Thymus (tissue), 11 donors: ENCODE measurements around the gene PAEP. TPM values are rescaled to one million over a fixed set of nuclear protein-coding genes. Genes with fewer than 3 reads are reported as not detected.

Source experiments
- DNase-seq, 9 donors: peaks; one replicate each; pipeline ENCODE4 v3.0.0-alpha.2; 2013; ENCODE audit warnings: low spot score in 9 of 9, low read depth in 6 of 9, missing footprints in 1 of 9
- H3K27ac ChIP-seq, 2 donors: one replicate each; pipeline ENCODE4 v1.5.1; 2013; ENCODE audit warnings: control low read depth in 1 of 2, low read depth in 1 of 2, low read length in 1 of 2, mild to moderate bottlenecking in 1 of 2, moderate library complexity in 1 of 2
- H3K27me3 ChIP-seq, 2 donors: one replicate each; pipeline ENCODE4 v1.5.1; 2013; ENCODE audit warnings: low read length in 1 of 2; ENCODE audit not compliant: control insufficient read depth in 2 of 2, insufficient read depth in 1 of 2
- H3K36me3 ChIP-seq, 2 donors: one replicate each; pipeline ENCODE4 v1.5.1; 2013; ENCODE audit warnings: low read length in 1 of 2, mild to moderate bottlenecking in 1 of 2, moderate library complexity in 1 of 2; ENCODE audit not compliant: control insufficient read depth in 2 of 2, insufficient read depth in 2 of 2
- H3K4me1 ChIP-seq, 2 donors: one replicate each; pipeline ENCODE4 v1.5.1; 2013; ENCODE audit warnings: low read length in 2 of 2; ENCODE audit not compliant: control insufficient read depth in 2 of 2, insufficient read depth in 2 of 2
- H3K4me3 ChIP-seq, 2 donors: one replicate each; pipeline ENCODE4 v1.5.1; 2013; ENCODE audit warnings: low read length in 2 of 2, control low read depth in 1 of 2, mild to moderate bottlenecking in 1 of 2
- H3K9me3 ChIP-seq, 2 donors: one replicate each; pipeline ENCODE4 v1.5.1; 2013; ENCODE audit warnings: low read length in 1 of 2, mild to moderate bottlenecking in 1 of 2; ENCODE audit not compliant: control insufficient read depth in 2 of 2, insufficient read depth in 1 of 2
- WGBS: extraction: QIAGEN DNeasy Blood & Tissue Kit; methylation state at CpG from one replicate; pipeline ENCODE4 v1.1.7; 2013; 5-methylcytosine and 5-hydroxymethylcytosine counted together
- polyA plus RNA-seq: library from polyadenylated mRNA; stranded (reverse); fragments of 200-250 nt; gene quantifications from one replicate; pipeline ENCODE4 v1.2.3, GENCODE V29; 2013
- total RNA-seq: library from RNA; stranded (reverse); fragments of 120-200 nt; gene quantifications from one replicate; pipeline ENCODE4 v1.2.4, GENCODE V29; 2013
- donor health status: healthy.

The PAEP gene
- total and polyA plus RNA-seq, 2 donors, result 0.38 to 1.8 TPM

DNA sequence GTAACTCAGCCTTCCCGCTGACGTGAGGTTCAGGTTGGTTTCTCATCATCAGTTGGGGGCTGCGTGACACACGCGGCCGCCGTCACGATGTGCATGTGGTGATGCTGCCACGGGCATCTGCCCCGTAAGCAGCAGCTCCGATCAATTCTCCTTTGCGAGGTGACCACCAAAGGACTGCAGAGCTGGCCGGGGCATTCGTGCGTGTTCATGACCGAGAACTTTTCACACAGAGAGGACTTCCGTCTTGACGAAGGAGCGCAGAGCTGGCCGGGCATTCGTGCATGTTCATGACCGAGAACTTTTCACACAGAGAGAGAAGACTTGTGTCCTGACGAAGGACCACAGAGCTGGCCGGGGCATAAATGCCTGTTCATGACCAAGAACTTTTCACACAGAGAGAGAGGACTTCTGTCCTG lies 44.1 kb upstream of the PAEP start:
- H3K4me1 ChIP-seq, result no peaks in the 10 kb centered on the region
- no peak for DNase-seq
- no peaks in the 10 kb centered on the region for H3K9me3 ChIP-seq
- H3K27ac ChIP-seq, result no peak overlapping the region
- H3K36me3 ChIP-seq, result no peaks in the 10 kb centered on the region
- no peak overlapping the region for H3K4me3 ChIP-seq
- 97% methylated on average over 24 of the region's 24 CpGs for WGBS
- peaks cover 0 to 5% of the 10 kb centered on the region in 2 donors for H3K27me3 ChIP-seq

- 96% methylated on average over 10 of the region's 10 CpGs for WGBS
Observed at GRCh38 chr9:135519179-135519971, 42.2 kb upstream of the PAEP start.

DNA sequence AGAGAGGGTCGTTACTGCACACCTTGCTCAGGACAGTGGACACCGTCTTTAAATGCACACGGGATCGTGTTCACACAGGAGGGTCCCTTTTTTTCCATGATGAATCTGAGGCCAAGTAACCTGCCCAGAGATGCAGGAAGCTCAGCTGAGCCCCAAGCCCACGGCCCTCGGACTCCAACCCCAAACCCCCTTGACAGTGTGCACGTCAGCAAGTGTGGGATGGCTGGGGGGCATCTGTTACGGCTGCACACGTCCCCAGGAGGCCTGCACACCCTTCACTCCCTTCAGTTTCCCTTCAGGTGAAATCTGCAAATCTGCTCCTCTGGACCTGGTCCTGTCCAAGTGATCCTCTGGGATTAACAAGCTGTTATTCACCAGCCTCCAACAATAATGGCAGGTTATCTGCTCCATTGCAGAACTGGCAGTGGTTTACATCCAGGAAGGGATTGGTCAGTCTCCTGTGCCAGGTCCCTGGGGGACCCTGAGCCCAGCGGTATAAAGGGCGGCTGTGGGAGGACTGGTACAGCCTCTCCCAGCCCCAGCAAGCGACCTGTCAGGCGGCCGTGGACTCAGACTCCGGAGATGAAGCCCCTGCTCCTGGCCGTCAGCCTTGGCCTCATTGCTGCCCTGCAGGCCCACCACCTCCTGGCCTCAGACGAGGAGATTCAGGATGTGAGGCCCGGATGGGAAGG lies 40.5 kb upstream of the PAEP start, which contains the start of gene LCN1:
Gene LCN1, plus strand, starts transcription at position 525 of the 692 bp plus-strand sequence. Its CDS starts 58 bp downstream, at position 583.
- 90% methylated on average over 18 of the region's 18 CpGs for WGBS
- DNase-seq, result no peak
- Histone ChIP-seq H3K4me1 (no peaks in the 10 kb centered on the region), H3K27ac (no peak within 1 kb of the TSS), H3K36me3 (no peaks in the 10 kb centered on the region), H3K4me3 (no peak within 1 kb of the TSS), H3K9me3 (no peaks in the 10 kb centered on the region), H3K27me3 (peaks cover 0 to 5% of the 10 kb centered on the region in 2 donors)

More at GRCh38 chr9:135519179-135519971, 42.2 kb upstream of the PAEP start:
- Histone ChIP-seq H3K27me3 (peaks cover 0 to 5% of the 10 kb centered on the region in 2 donors), H3K9me3 (no peaks in the 10 kb centered on the region), H3K4me3 (no peak overlapping the region), H3K4me1 (no peaks in the 10 kb centered on the region), H3K36me3 (no peaks in the 10 kb centered on the region), H3K27ac (no peak overlapping the region)
- DNase-seq, result no peak

DNA sequence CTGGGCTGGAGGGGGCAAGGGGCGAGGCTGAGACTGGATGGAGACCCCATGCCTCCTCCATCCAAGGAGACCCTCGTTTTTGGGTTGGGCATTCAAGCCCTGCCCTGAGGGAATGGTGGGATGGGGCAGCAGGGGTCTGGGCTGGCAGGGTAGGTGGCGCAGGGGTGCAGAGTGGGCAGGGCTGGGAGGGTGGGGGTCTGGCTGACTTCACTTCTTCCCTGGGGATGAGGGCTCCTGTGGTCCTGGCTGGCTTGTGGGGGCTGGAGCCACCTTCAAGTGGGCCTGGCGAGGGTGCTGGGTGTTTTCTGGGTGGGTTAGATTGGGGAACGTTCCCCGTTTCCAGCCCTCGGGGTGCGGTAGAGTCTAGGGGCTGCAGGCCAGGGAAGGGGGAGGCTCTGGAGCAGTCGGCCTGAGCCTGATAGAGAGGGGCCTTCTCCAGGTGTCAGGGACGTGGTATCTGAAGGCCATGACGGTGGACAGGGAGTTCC lies 39.9 kb upstream of the PAEP start:
- 94% methylated on average over 11 of the region's 11 CpGs for WGBS
- no peaks in the 10 kb centered on the region for H3K4me1 ChIP-seq
- H3K36me3 ChIP-seq, result no peaks in the 10 kb centered on the region
- no peak overlapping the region for H3K27ac ChIP-seq
- peaks cover 0 to 3% of the 10 kb centered on the region in 2 donors for H3K27me3 ChIP-seq
- H3K9me3 ChIP-seq, result no peaks in the 10 kb centered on the region
- H3K4me3 ChIP-seq, result no peak overlapping the region
- no peak for DNase-seq

- WGBS, result 65% methylated on average over 16 of the region's 16 CpGs
- Histone ChIP-seq H3K4me1 (no peaks in the 10 kb centered on the region), H3K36me3 (no peaks in the 10 kb centered on the region), H3K27me3 (peaks cover 0 to 3% of the 10 kb centered on the region in 2 donors), H3K27ac (no peak overlapping the region), H3K9me3 (peaks cover 1 to 5% of the 10 kb centered on the region in 2 donors), H3K4me3 (no peak overlapping the region)
- no peak for DNase-seq
Observed at GRCh38 chr9:135522137-135522877, 39.2 kb upstream of the PAEP start.

DNA sequence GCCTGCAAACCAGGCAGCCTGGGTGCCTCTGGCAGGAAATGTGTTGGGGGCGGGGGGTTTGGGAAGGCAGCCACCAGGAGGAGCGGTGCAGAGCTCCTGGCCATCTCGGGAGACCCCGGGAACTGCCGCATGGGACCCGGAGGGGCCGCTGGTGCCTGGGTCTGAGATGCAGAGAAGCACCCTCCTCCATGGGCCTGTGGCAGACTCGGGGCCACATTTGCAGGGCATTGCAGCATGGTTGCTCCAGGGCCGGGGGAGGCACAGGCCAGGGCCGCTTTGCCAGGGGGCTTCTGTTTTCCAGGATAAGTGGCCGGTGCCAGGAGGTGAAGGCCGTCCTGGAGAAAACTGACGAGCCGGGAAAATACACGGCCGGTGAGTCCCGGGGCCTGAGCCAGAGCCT lies 38.6 kb upstream of the PAEP start:
- Histone ChIP-seq H3K27ac (no peak overlapping the region), H3K4me3 (no peak overlapping the region), H3K9me3 (peaks cover 1 to 9% of the 10 kb centered on the region in 2 donors), H3K27me3 (no peaks in the 10 kb centered on the region), H3K4me1 (no peaks in the 10 kb centered on the region), H3K36me3 (no peaks in the 10 kb centered on the region)
- no peak for DNase-seq
- WGBS, result 80% methylated on average over 17 of the region's 17 CpGs

DNA sequence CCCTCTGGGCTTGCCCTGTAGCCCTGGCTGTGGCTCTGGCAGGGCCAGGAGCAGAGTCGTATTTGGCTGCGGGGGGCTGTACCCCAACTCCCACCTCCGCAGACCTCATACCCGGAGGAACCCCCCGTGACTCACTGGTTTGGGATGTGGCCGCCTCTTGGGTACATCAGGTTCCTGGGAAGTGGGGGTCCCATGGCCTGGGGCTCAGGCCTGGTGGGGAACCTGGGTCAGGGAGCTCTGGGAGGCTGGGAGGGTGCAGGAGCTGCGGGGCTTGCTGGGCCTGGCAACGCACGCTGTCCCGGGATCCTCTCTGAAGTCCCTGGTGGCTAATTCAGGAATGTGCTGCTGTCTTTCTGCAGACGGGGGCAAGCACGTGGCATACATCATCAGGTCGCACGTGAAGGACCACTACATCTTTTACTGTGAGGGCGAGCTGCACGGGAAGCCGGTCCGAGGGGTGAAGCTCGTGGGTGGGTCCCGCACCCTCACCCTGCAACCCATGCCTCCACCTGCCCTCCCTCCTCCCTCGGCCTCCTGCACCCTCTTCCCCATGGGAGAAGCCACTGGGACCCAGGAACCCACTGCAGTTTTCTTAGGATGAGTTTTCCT lies 37.9 kb upstream of the PAEP start:
- no peaks in the 10 kb centered on the region for H3K4me1 ChIP-seq
- no peak overlapping the region for H3K4me3 ChIP-seq
- H3K36me3 ChIP-seq, result no peaks in the 10 kb centered on the region
- no peak overlapping the region for H3K27ac ChIP-seq
- DNase-seq, result no peak
- peaks cover 3 to 9% of the 10 kb centered on the region in 2 donors for H3K9me3 ChIP-seq
- WGBS, result 92% methylated on average over 21 of the region's 21 CpGs
- no peaks in the 10 kb centered on the region for H3K27me3 ChIP-seq

DNA sequence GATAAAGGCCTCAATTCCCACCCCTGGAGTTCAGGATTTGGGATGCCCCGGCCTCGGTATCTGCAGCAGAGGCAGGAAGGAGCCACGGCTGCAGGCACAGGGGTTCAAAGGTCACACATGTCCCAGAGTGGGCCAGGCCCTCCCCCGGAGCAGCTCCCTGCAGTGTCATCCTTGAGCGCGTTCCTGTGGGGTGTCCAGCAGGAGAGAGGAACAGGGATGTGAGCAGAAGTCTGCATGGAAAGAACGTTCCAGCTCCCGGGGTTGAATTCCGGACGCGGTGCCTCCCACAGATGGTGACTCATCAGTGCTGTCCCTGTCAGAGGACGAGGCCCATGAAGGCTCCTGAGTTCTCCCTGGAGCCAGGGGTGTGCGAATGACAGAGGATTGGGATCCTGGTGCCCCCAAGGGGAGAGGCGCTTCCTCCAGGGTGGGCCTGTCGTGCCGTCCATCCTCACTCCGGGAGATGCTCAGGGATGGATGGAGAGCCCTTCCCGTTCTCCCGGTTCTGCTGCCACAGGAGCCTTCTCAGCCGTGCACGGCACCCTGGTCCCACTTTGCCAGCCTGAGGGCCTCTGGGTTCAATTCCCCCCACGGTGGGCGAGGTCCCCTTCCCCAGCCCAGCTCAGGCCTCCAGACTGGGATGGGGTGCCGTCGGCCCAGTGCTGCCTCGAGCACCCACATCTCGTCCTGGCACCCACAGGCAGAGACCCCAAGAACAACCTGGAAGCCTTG lies 37.3 kb upstream of the PAEP start:
- no peak for DNase-seq
- no peaks in the 10 kb centered on the region for H3K36me3 ChIP-seq
- H3K27ac ChIP-seq, result no peak overlapping the region
- H3K4me1 ChIP-seq, result no peaks in the 10 kb centered on the region
- no peaks in the 10 kb centered on the region for H3K27me3 ChIP-seq
- H3K4me3 ChIP-seq, result no peak overlapping the region
- 91% methylated on average over 27 of the region's 27 CpGs for WGBS
- H3K9me3 ChIP-seq, result peaks cover 3 to 9% of the 10 kb centered on the region in 2 donors
